GM18873 (cell line): Measurements from ENCODE around the gene ZNF648.
"Not testable (repeated sequence)": the region's sequence is repeated elsewhere in the genome, so short reads cannot be mapped to it uniquely, and the experiment has no call there.

Experiments
- ATAC-seq: cut with Tn5 transposase; IDR thresholded peaks from one replicate; pipeline ENCODE4 v1.9.1; 2021; ENCODE audit warnings: mild to moderate bottlenecking, moderate library complexity, moderate number of reproducible peaks; ENCODE audit not compliant: unreplicated experiment, low FRiP score

The ZNF648 gene

DNA sequence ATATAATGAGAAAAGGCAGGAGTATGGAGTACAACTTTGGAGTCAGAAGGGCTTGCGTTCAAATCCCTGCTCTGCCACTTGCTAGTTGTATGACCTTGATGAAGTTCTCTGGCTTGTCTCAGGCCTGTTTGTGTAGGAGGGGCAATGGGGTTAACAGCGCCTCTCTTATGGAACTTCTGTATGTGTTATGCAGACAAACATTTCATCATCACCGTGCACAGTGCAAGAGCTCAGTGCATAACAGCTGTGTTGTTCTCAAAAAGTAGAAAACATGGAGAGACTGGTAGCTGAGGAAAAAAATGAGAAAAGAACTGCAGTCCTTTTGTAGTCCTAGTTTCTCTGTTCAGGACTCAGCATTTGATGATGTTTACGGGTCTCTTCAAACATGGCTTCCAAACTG is 10.4 kb upstream of the ZNF648 start:
- no peak for ATAC-seq

DNA sequence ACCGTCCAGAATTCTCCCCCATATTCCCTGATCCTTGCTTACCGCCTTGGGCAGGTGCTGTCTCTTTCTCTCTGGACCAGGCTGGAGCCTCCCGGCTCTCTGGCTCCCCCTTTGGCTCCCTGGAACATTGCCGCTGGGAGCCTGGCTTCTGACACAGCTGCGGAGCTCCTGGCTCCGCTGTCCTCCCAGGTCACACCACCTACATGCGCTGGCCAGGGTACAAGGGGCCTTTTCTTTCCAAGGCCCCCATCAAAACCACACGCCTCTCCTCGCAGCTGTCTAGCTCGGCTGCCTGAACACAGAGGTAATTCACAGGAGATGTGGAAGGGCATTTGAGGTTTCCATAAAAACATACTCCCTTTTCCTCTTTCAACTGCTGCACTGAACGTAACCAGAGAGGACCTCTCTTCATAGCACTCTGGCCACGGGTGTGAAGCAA is 7.5 kb upstream of the ZNF648 start:
- ATAC-seq: no peak

DNA sequence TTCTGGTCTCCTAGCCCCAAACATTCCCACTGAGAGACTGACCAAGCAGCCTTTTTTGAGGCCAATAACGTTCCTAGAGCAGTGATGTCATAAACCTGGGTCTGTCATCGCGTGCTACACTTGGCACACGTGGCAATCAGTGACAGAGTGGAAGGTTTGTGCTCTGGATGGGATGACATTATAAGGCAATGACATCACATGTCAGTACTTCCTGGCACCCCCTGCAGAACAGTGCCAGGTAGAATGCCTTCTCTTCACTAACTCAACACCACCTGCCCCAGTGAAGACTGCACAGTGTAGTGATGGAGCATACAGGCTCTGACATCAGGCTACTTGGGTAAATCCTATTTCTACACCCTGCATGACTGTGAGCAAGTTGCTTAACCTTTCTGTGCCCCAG is 5.4 kb upstream of the ZNF648 start:
- ATAC-seq: no peak

DNA sequence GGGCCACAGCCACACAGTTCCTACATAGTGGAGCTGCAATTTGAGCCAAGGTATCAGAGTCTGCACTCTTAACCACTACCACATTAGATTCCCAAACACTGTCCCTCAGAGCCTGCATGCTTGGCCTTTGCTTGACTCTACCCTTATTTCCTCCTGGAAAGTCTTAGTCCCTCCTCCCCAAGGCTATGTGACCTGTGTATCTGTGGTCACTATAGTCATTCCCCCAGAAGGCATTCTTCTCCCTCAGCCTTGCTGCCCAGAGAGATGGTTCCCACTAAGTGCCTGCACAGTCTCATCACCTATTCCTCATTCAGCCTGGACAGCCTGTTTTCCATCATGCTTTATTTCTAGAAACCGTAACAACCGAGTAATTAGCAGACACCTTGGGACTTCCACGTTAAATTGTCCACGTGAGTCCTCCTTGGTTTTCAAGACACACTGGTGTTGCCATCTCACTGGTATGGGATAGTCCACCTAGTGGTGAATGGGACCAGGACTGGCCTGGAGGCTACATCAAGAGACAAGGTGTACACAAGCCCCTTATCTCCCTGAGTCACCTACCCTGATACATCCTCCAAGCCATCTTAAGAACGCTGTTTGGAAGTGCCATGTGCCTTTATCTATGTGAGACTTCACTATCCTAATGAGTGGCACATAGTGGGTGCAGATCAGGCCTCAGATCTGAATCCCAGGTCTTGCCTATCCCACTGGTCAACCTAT is 3.8 kb upstream of the ZNF648 start:
- ATAC-seq: no peak

DNA sequence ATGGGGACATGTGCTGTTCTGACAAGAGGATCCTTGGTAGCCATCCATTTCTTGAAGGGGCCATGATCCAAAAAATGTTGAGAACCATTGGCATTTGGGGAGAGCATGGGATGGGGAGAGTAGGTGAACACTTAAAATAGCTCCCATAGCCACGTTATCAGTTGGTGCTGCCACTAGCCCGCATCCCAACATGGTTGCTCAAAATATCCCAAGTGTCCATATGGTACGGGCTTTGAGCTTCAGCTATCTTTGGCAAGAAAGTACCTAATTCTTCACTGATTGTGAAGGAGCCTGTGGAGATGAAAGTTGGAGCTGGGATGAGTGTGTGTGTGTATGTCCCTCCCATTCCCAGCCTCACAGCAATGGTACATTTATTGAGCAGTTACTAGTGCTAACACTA is 3.1 kb upstream of the ZNF648 start:
- no peak for ATAC-seq

DNA sequence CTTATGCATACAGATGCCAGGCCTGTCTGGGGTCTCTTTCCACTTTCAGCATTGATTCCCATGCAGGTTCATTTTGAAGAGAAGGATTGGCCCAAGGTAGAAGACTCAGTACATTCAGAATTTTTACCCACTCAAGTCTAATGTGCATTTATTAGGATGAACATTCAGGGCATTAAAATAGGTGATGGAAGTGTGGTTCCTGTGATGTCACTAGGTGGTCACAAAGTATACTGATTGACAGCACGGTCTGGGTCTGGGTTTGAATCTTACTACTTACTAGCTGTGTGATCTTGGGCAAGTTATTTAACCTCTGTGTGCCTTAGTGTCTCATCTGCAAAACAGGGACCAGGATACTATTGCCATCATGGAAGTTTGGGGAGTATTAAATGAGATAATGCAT is 711 bp upstream of the ZNF648 start:
- ATAC-seq: no peak

DNA sequence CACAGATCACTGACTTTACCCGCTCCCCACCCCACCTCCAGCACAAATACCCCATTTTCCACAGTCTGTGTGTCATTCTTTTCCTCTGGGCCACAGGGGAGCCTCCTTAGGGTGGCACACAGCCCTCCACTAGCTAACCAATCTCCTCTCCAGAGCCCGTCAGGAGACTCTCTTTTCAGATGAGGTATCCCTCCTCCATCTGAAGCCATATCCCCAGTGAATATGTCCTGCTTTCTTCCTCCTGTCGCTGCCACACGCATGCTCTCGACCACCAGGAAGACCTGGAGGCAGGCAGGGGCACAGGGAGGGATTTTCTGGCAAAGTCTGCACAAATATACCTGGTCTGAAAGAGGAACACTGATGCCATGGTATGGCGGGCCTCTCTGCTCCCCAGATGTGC is 635 bp downstream of the ZNF648 start:
- ATAC-seq: no peak

DNA sequence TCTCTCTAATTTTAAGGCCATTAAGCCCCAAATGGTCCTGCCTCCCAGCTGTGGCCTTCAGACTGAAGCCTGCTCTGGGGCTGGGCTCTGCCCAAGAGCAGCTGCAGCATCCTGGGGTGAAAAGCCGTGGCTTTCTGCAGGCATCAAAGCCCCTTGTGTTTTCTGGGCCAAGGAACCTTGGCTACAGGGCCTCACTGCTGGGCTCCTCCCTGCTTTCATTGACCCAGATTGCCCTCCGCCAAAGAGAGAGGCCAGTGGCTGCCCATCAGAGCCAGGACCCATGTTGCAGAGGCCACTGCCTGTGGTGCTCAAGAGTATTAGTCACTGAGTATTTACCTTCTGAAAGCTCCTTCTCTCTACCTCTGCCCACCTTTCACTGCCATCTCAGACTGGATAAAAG is 1.6 kb downstream of the ZNF648 start:
- no peak for ATAC-seq

DNA sequence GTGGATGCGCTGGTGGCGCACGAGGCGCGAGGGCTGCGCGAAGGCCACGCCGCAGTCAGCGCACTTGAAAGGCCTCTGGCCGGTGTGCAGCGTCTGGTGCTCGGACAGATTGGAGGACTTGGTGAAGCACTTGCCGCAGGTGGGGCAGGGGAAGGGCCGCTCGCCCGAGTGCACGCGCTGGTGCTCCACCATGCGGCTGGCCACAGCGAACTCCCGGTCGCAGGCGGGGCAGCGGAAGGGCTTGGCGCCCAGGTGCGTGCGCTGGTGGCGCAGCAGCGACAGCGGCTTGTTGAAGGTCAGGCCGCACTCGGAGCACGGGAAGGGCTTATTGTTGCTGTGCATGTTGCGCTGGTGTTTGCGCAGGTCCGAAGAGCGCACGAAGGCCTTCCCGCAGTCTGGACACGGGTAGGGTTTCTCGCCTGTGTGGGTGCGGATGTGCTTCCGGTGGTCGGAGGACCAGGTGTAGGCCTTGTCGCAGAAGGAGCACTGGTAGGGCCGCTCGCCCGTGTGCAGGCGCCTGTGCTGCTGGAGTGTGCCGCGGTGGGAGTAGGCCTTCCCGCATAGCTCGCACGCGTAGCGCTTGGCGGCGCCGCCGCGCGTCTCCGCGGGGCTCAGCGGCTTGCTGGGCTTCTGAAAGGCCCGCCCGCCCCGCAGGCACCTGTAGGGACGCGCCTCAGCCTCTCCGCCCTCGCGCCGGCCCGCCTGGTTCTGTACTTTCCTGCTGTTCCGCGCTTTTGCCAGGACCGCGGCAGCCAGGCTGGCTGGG is 4.7 kb downstream of the ZNF648 start:
- no peak for ATAC-seq

DNA sequence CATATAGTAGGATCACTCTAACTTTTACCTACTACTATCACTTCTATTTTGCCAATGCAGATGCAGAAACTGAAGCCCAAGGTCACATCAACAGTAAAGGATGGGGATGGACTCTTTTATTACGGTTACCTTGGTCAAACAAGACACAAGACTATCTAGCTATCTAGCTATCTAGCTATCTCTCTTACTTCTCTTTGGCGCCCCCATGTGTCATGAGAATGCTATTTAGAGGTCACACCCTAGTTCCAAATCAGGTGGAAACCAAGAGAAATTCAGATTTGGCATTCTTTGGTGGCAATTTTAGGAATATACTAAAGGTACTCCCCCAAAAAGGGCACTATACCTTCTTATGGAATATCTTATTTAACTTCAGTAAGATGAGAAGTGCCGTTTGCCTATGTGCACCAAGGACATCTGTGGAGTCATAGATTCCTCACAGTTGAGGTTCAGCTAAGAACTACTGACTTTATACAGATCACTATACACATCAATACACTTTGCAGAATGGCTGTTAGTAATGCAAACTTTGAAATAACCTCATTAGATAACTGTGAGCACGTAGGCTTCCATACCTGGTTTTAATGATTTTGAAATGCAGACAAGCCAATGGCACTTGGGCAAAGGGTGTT is 6.7 kb downstream of the ZNF648 start:
- no peak for ATAC-seq

DNA sequence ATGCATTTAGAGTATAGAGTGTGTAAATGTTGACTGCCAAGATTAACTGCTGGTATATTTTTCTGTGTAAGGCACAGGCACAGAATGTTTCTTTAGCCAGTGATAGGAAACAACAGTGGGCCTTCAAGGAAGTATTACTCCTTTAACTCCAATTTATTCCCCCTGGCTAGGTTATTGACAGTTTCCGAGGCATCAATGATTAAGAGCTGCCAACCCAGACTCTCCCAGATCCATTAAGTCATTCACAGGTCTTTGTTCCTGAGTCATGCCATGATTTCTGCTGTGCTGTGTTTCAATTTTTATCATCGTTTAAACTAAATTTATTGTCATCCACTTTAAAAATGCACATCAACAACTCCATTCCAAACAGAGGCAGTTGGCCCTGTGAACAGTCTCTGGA is 9.2 kb downstream of the ZNF648 start:
- no peak for ATAC-seq

DNA sequence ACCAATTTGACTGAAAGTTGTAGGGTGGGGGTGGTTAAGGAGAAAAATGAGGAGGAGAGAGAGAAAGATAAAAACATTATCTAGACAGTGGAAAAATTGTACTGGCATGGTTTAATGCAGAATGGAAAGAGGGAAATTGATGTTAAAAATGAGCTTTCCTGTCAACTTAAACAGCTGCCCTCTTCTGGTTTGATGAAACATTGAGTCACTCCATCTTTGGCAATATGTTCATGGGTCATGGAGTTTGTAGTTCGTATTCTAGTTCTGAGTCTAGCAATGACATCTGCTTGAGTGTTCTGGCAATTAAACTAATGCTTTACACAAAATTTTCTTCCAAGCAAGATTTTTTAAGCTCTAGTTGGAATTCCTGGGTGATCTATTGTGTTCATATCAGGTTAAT is 9.6 kb downstream of the ZNF648 start:
- no peak for ATAC-seq

DNA sequence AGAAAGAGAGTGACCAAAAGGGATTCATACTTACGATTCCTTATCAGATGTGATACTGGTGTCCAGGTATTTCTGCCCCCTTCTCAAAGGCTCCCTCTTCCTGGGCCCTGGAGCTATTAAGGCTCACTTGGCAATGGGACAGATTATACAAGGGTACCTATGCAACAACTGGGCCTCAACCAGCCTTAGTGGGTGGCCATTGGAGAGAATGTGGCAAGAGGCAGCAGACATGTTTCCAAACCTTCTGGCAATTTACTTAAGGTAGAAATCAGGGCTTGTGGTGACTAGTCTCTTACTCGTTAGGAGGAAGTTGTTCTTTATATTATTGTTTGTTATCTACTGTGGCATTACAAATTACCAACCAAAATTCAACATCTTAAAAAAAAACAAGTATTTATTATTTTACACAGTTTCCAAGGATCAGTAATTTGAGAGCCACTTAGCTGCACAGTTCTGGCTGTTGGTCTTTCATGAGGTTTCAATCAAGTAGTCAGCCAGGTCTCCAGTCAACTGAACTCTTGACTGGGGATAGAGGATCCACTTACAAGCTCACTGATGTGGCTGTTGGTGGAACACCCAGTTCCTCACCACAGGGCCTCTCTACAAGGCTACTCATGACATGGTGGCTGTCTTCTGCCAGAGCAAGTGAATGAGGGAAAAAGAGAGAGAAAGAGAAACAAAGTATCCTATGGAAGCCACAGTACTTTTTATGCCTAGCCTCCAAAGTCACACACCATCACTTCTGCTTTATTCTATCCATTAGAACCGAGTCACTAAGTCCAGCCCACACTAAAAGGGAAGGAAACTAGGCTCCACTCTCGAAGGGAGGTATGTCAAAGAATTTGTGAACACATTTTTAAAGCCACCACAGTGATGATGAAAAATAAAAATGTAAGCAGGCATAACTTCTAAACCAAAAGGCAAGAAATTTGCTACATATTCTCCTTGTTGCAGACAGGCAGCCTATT is 10.7 kb downstream of the ZNF648 start:
- ATAC-seq: no peak

DNA sequence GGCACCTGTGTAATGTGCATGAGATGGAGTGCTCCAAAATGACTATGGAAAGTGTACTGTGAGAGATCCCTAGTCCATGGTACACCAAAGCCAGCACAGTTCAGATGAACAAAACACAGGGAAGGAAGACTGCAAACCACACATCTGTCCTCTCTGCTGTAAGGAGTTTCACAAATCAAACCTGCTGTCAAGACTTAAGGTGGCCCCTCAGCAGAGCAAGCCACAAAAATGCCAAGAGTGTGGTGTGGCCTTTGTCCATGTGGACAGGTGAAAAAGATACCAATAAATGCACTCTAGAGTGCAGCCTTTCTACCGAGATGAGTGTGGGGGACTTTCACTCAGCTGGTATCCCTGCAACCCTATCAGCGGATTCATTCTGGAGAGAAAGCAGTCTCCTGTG is 12.9 kb downstream of the ZNF648 start:
- ATAC-seq: no peak

DNA sequence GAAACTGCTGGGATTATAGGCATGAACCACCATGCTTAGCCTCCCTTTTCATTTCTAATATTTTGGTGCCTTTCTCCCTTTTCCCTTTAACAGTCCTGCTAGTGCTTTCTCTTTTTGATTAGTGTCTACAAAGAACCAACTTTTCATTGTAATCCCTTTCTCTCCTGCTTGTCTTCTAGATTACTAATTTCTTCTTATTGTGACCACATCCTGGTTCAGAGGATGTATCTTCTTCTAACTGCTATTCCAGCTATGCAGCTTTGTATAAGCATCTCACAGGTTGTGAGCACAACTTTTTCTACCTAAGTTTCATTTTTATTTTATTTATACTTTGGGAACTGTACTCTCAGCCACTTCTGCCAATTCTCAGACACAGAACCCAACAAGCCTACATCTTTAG is 14.7 kb downstream of the ZNF648 start:
- ATAC-seq: no peak

DNA sequence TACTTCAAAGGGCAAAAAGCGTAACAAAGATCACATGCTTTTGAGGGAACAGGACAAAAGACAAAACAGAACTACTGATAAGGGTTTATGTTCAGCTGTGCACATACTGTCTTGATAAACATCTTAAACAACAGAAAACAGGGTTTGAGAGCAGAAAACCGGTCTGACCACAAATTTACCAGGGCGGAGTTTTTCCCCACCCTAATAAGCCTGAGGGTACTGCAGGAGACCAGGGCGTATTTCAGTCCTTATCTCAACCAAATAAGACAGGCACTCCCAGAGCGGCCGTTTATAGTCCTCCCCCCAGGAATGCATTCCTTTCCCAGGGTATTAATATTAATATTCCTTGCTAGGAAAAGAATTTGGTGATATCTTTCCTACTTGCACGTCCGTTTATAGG is 16.0 kb downstream of the ZNF648 start:
- ATAC-seq: not testable (repeated sequence)

DNA sequence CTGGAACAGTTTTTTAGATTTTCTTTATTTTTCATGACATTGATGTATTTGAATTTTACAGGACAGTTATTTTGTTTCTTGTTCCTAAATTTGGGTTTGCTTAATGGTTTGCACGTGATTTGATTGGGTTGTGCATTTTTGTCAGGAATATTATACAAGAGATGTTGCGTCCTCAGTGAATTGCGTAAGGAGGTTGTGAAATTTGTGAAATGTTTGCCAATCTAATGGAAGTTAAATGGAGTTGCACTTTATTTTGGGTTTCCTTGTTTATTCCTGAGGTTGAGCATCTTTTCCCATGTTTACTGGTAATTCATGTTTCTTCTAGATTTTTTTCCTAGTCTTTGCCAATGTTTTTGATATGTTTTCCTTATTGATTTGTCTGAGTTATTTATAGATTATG is 19.9 kb downstream of the ZNF648 start:
- no peak for ATAC-seq

DNA sequence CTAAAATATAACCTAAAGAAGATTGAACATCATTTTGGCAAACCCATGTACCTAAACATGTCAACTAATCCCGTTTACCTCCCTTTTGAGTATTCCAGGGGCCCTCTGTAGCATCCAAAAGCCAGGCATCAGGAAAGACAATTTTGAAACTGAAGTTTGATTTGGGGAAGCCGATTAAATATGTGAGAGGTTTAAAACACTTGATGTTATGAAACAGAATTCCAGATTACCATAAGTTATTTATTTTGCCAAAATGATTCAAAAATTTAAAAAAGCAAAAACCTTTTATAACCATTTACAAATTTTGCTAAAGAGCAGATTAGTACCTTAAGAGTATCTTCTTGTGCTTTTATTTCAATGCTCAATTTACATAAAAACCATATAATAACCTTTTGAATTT is 23.3 kb downstream of the ZNF648 start:
- ATAC-seq: no peak

DNA sequence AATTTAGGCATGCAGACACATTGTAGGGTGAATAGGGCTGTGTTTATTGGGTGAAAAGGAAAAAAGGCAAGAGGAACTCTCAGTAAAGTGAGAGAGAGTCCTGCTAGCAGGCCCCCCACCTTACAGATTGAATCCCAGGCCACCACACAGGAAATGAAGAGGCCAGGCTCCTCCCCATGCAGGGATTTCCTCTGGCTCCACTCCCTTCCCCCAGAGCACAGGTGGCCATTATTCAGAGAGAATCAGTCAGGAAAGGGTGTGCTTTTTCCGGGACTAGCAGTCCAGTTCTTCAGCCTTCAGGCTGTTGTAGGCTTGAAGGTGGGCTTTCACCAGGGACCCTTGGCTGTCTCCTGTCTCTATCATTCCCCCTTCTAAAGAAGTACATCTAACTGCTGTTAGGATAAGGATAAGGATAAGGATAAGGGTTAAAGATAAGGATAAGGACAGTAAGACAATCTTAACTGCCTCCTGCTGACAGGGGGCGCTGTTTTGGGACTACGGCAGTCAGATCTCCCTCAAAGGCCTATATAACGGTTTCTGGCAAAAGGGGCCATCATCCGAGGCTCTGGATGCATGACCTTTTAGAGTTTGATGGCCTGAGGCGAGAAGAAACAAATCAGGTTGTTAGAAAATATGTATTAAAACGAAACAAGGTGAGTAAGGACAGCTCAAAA is 26.3 kb downstream of the ZNF648 start:
- no peak for ATAC-seq

DNA sequence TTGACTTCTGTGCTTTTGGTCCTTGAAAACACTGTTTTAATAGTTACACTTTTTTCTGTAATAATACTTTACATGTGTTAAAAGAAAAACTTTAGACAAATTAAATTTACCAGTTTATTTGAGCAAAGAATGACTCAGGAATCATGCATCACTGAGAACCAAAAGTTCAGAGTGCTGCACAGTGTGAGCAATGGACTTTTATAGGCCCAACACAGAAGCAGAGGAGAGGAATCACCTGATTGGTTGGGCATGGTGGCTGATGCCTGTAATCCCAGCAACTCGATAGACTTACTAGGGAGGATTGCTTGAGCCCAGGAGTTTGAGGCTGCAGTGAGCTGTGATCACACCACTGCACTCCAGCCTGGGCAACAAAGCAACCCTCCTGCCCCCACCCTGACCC is 29.3 kb downstream of the ZNF648 start:
- no peak for ATAC-seq
